Upper lobe of left lung (tissue), 4 donors: ENCODE results near the gene C17orf50.

ENCODE experiments used
- EP300 ChIP-seq, 4 donors: sonication (generic); formaldehyde crosslinking; IDR thresholded peaks; one replicate each; pipeline ENCODE4 v1.5.1; 2017; ENCODE audit warnings: antibody characterized with exemption in 4 of 4, control low read depth in 2 of 4
- POLR2A ChIP-seq, 4 donors: fragments of 450-650 bp; IDR thresholded peaks; one replicate each; pipeline ENCODE4 v1.5.1; 2016 to 2017; ENCODE audit warnings: antibody characterized with exemption in 4 of 4, mild to moderate bottlenecking in 2 of 4

DNA sequence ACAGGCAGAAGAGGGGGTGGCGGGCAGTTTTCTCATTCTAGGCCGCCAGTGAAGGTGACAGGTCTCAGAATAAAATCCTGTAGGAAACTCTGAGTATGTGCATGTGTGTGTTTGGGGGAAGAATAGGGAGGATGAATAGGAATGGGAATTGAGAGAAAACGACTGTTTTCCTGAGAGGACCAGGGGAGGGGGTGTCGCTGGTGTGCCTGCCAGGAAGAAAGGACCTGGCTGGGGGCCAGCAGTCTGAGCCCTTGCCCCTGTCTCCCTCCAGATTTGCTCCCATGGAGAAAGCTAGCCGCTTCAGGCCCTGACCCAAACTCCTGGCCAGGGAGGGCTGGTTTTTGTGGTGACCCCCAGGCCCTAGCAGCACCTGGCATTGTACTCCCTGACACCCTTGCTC is 14.4 kb downstream of the C17orf50 start:
- TF ChIP-seq POLR2A (IDR thresholded peaks at IDR 0.05) (no peak), EP300 (IDR thresholded peaks at IDR 0.05) (no peak)
